ENCODE measurements around the gene TASP1. TPM values are rescaled to one million over a fixed set of nuclear protein-coding genes. Genes with fewer than 3 reads are reported as not detected.

TASP1 gene
- total RNA-seq, 3 donors from 2014 or later (not counting 1 experiment from before 2014, with no cell fraction given) = 15.5 to 22.3 (median 16.3) TPM

DNA sequence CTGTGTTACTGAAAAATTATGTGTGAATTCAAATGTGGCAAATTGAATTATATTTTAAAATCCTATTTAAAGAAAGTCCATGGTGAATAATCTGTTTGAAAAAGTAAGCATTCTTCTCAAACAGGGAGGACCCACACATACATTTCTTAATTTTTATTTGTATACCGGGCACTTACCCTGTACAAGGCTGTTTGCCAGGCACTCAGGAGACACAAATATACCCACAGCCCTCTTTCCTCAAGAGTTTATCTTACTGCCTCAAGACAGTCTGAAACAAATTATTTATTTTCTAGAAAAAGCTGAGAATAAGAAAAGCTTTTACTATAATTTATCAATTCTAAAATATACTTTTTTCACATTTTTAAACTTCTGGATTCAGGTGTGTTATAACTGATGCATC lies 114.4 kb downstream of the TASP1 start:
- H3K27me3 ChIP-seq (ENCODE audit: control insufficient read depth, insufficient read depth, low read length) = no peaks in the 10 kb centered on the region
- ATAC-seq (no peak), DNase-seq (no peak)
- no peaks in the 10 kb centered on the region for H3K4me1 Mint-ChIP-seq
- intact Hi-C loops (cut with micrococcal nuclease) = no loop called here
- no peak overlapping the region for H3K4me3 Mint-ChIP-seq
- H3K27me3 Mint-ChIP-seq (ENCODE audit: low read depth in 2 of 2) = no peaks in the 10 kb centered on the region
- peaks cover 2% of the 10 kb centered on the region for H3K36me3 ChIP-seq (ENCODE audit: control insufficient read depth, insufficient read depth, low read length)
- no peaks in the 10 kb centered on the region for H3K9me3 Mint-ChIP-seq
- H3K27ac ChIP-seq (ENCODE audit: low read length) = no peak overlapping the region
- no peaks in the 10 kb centered on the region for H3K4me1 ChIP-seq (ENCODE audit: control insufficient read depth, insufficient read depth, low read length)
- peaks cover 3% of the 10 kb centered on the region for H3K9me3 ChIP-seq (ENCODE audit: control insufficient read depth, insufficient read depth, low read length)
- H3K4me3 ChIP-seq (ENCODE audit: low read length) = no peak overlapping the region
- H3K36me3 Mint-ChIP-seq = no peaks in the 10 kb centered on the region
- TF ChIP-seq CTCF (IDR thresholded peaks at IDR 0.05) = no peak
- H3K27ac Mint-ChIP-seq = no peak overlapping the region
- WGBS (ENCODE audit: insufficient coverage) = 100% methylated on average over 1 of the region's 1 CpG

GRCh38 chr20:13517831-13518230 lies 120.9 kb downstream of the TASP1 start:
- H3K36me3 Mint-ChIP-seq = no peaks in the 10 kb centered on the region
- no peaks in the 10 kb centered on the region for H3K27me3 Mint-ChIP-seq (ENCODE audit: low read depth in 2 of 2)
- no peak overlapping the region for H3K27ac ChIP-seq (ENCODE audit: low read length)
- H3K4me1 Mint-ChIP-seq = no peaks in the 10 kb centered on the region
- no peak for ATAC-seq
- DNase-seq = no peak
- H3K27ac Mint-ChIP-seq = no peak overlapping the region
- no peak for TF ChIP-seq CTCF (IDR thresholded peaks at IDR 0.05)
- H3K9me3 Mint-ChIP-seq = no peaks in the 10 kb centered on the region
- no peaks in the 10 kb centered on the region for H3K4me1 ChIP-seq (ENCODE audit: control insufficient read depth, insufficient read depth, low read length)
- H3K4me3 ChIP-seq (ENCODE audit: low read length) = no peak overlapping the region
- peaks cover 4% of the 10 kb centered on the region for H3K36me3 ChIP-seq (ENCODE audit: control insufficient read depth, insufficient read depth, low read length)
- H3K27me3 ChIP-seq (ENCODE audit: control insufficient read depth, insufficient read depth, low read length) = no peaks in the 10 kb centered on the region
- peaks cover 3% of the 10 kb centered on the region for H3K9me3 ChIP-seq (ENCODE audit: control insufficient read depth, insufficient read depth, low read length)
- no peak overlapping the region for H3K4me3 Mint-ChIP-seq
- intact Hi-C loops (cut with micrococcal nuclease) = no loop called here

DNA sequence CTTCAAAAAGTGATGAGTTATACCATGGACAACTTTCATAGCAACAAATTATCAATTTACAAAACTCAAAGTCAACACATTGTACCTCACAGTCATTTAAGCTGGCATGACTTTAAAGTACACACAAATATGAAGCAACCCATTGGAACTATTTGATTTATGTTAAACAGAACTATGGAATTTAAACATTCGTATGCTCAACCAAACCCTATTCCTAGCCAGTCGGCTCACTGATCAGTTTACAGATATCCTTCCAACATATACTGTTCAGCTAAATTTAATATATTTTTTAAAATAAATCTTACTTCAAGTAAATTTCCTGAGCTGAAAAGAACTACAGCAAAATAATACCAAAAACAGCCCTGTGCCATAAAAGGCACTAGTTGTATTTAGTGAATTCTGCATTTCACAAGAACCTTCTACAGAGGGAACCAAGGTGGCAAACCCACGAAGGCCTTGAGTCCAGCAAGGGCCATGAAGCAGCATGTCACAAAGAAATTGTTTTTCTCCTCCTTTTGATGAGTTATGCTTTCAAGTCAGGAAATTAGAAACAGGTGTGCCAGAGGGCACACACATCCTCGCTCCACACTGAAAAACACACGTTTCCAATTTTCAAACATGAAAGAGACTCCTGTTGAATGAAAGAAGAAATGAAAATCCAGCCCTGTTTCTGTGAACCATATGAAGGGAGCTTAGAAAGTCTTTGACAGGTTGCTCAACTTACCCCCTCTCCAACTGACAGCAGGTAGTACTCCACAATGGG lies 122.8 kb downstream of the TASP1 start:
- DNase-seq (no peak), ATAC-seq (no peak)
- no peak for TF ChIP-seq CTCF (IDR thresholded peaks at IDR 0.05)
- intact Hi-C loops (cut with micrococcal nuclease) = no loop called here
- H3K27ac ChIP-seq (ENCODE audit: low read length) = no peak overlapping the region
- Mint-ChIP-seq H3K36me3 (no peaks in the 10 kb centered on the region), H3K4me3 (no peak overlapping the region), H3K27ac (no peak overlapping the region), H3K27me3 (ENCODE audit: low read depth in 2 of 2) (no peaks in the 10 kb centered on the region), H3K9me3 (no peaks in the 10 kb centered on the region), H3K4me1 (no peaks in the 10 kb centered on the region)
- WGBS (ENCODE audit: insufficient coverage) = 84% methylated on average over 3 of the region's 5 CpGs
- H3K4me3 ChIP-seq (ENCODE audit: low read length) = no peak overlapping the region
- H3K4me1 ChIP-seq (ENCODE audit: control insufficient read depth, insufficient read depth, low read length) = no peaks in the 10 kb centered on the region
- no peaks in the 10 kb centered on the region for H3K27me3 ChIP-seq (ENCODE audit: control insufficient read depth, insufficient read depth, low read length)
- H3K36me3 ChIP-seq (ENCODE audit: control insufficient read depth, insufficient read depth, low read length) = peaks cover 4% of the 10 kb centered on the region
- no peaks in the 10 kb centered on the region for H3K9me3 ChIP-seq (ENCODE audit: control insufficient read depth, insufficient read depth, low read length)

GRCh38 chr20:13515291-13515690 lies 123.4 kb downstream of the TASP1 start:
- H3K9me3 Mint-ChIP-seq = no peaks in the 10 kb centered on the region
- no peaks in the 10 kb centered on the region for H3K9me3 ChIP-seq (ENCODE audit: control insufficient read depth, insufficient read depth, low read length)
- no peak overlapping the region for H3K27ac ChIP-seq (ENCODE audit: low read length)
- DNase-seq (no peak), ATAC-seq (no peak)
- no peak overlapping the region for H3K4me3 Mint-ChIP-seq
- no peaks in the 10 kb centered on the region for H3K4me1 Mint-ChIP-seq
- TF ChIP-seq CTCF (IDR thresholded peaks at IDR 0.05) = no peak
- no peaks in the 10 kb centered on the region for H3K27me3 Mint-ChIP-seq (ENCODE audit: low read depth in 2 of 2)
- no peak overlapping the region for H3K4me3 ChIP-seq (ENCODE audit: low read length)
- peaks cover 4% of the 10 kb centered on the region for H3K36me3 ChIP-seq (ENCODE audit: control insufficient read depth, insufficient read depth, low read length)
- H3K4me1 ChIP-seq (ENCODE audit: control insufficient read depth, insufficient read depth, low read length) = no peaks in the 10 kb centered on the region
- H3K27ac Mint-ChIP-seq = no peak overlapping the region
- 100% methylated on average over 1 of the region's 1 CpG for WGBS (ENCODE audit: insufficient coverage)
- H3K27me3 ChIP-seq (ENCODE audit: control insufficient read depth, insufficient read depth, low read length) = no peaks in the 10 kb centered on the region
- intact Hi-C loops (cut with micrococcal nuclease) = no loop called here
- no peaks in the 10 kb centered on the region for H3K36me3 Mint-ChIP-seq

All from natural killer cell (primary cell).